ENCODE results near the gene TUBGCP5.

DNA sequence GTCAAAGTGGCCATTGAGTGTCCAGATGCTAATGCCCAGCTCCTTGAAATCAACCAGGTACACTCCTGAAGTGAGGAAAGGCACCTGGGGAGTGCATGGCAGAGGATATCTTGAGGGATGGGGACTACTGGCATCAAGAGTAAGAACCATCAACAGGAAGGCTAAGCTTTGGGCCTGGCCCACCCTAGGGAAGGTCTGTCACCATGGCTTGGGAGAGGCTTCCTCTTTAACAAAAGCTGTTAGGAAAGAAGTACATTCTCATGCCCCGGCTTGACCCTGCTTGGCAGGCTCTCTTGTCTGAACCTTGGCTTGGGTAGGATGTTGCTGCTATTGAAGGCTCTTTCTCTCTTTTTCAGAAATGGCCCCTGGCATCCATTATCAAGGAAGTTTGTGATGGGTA is 43.7 kb upstream of the TUBGCP5 start:
- no peak for TF ChIP-seq POLR2A (IDR thresholded peaks at IDR 0.05)
- TF ChIP-seq, protein P1, sequence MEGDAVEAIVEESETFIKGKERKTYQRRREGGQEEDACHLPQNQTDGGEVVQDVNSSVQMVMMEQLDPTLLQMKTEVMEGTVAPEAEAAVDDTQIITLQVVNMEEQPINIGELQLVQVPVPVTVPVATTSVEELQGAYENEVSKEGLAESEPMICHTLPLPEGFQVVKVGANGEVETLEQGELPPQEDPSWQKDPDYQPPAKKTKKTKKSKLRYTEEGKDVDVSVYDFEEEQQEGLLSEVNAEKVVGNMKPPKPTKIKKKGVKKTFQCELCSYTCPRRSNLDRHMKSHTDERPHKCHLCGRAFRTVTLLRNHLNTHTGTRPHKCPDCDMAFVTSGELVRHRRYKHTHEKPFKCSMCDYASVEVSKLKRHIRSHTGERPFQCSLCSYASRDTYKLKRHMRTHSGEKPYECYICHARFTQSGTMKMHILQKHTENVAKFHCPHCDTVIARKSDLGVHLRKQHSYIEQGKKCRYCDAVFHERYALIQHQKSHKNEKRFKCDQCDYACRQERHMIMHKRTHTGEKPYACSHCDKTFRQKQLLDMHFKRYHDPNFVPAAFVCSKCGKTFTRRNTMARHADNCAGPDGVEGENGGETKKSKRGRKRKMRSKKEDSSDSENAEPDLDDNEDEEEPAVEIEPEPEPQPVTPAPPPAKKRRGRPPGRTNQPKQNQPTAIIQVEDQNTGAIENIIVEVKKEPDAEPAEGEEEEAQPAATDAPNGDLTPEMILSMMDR (IDR thresholded peaks at IDR 0.05) = no peak
